Activated B cell treated with CpG ODN at 0.5 μM for 24 hours (primary cell): Measurements from ENCODE around the gene GTF2F2. TPM values are rescaled to one million over a fixed set of nuclear protein-coding genes. Genes with fewer than 3 reads are reported as not detected.

Source experiments
- ATAC-seq: fragments of 200-7000 bp; cut with Tn5 transposase; one replicate; pipeline ENCODE4 v1.10.0; 2021; ENCODE audit warnings: low read depth, mild to moderate bottlenecking, moderate library complexity
- CTCF ChIA-PET: fragments of 350-600 bp; sonication (Branson Sonifier 250); formaldehyde crosslinking; loops from one replicate; lab custom pipeline; 2021; ENCODE audit warnings: antibody characterized with exemption; lab: Charles Lee
- POLR2A ChIA-PET: fragments of 350-600 bp; sonication (Branson Sonifier 250); formaldehyde crosslinking; loops from one replicate; lab custom pipeline; 2021; ENCODE audit warnings: antibody characterized with exemption; lab: Charles Lee
- DNase-seq: peaks from one replicate; pipeline ENCODE4 v3.0.0; 2022
- H3K27ac Mint-ChIP-seq: one replicate; pipeline ENCODE4 v1.8.0; 2020; ENCODE audit warnings: mixed read lengths
- H3K27me3 Mint-ChIP-seq: one replicate; pipeline ENCODE4 v1.8.0; 2021; ENCODE audit warnings: mixed read lengths
- H3K36me3 Mint-ChIP-seq: one replicate; pipeline ENCODE4 v1.8.0; 2021; ENCODE audit warnings: low read depth, mixed read lengths
- H3K4me1 Mint-ChIP-seq: one replicate; pipeline ENCODE4 v1.8.0; 2021; ENCODE audit warnings: mixed read lengths
- H3K4me3 Mint-ChIP-seq: one replicate; pipeline ENCODE4 v1.8.0; 2020; ENCODE audit warnings: mild to moderate bottlenecking, mixed read lengths
- H3K9me3 Mint-ChIP-seq: one replicate; pipeline ENCODE4 v1.8.0; 2020; ENCODE audit warnings: mixed read lengths
- intact Hi-C: fragments of 100-400 bp; cut with micrococcal nuclease; formaldehyde crosslinking; loops from one replicate; pipeline ENCODE4 v1.15.1; 2024
- total RNA-seq: library from RNA; stranded (reverse); gene quantifications from 2 replicates; pipeline ENCODE4 v1.2.3, GENCODE V29; 2022
- TF ChIP-seq, protein P1 (sequence below): fragments of 200-600 bp; IDR thresholded peaks from one replicate; pipeline ENCODE4 v1.8.0; 2022; ENCODE audit warnings: antibody characterized with exemption, mild to moderate bottlenecking

Gene GTF2F2
- total RNA-seq, 1 donor from 2014 or later, result 19.8 TPM

DNA sequence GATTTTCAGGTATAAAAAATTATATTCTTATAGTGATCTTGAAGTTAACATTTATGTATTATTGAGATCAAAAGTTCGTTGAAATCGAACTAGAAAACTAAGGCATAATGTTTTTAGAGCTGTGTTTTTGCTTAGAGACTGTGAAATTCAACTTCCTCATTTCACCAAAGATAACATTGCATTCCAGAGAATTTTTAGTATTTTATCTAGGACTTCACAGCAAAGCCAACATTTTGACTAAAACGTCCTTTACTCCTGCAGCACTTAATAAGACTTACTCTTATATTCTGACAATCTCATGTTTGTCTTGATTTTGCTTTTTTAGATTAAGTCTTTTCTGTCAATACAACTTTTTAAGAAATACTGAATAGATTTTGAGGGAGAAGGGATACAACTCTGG lies 75.8 kb downstream of the GTF2F2 start:
- H3K4me3 Mint-ChIP-seq, result no peak overlapping the region
- H3K4me1 Mint-ChIP-seq, result peaks cover 21% of the 10 kb centered on the region
- CTCF ChIA-PET, result no interaction called here
- DNase-seq, result no peak
- no peaks in the 10 kb centered on the region for H3K9me3 Mint-ChIP-seq
- POLR2A ChIA-PET, result no interaction called here
- H3K27me3 Mint-ChIP-seq, result no peaks in the 10 kb centered on the region
- no peak for ATAC-seq
- H3K27ac Mint-ChIP-seq, result no peak overlapping the region
- H3K36me3 Mint-ChIP-seq, result peaks cover 22% of the 10 kb centered on the region
- intact Hi-C loops, result no loop called here
- TF ChIP-seq, protein P1, sequence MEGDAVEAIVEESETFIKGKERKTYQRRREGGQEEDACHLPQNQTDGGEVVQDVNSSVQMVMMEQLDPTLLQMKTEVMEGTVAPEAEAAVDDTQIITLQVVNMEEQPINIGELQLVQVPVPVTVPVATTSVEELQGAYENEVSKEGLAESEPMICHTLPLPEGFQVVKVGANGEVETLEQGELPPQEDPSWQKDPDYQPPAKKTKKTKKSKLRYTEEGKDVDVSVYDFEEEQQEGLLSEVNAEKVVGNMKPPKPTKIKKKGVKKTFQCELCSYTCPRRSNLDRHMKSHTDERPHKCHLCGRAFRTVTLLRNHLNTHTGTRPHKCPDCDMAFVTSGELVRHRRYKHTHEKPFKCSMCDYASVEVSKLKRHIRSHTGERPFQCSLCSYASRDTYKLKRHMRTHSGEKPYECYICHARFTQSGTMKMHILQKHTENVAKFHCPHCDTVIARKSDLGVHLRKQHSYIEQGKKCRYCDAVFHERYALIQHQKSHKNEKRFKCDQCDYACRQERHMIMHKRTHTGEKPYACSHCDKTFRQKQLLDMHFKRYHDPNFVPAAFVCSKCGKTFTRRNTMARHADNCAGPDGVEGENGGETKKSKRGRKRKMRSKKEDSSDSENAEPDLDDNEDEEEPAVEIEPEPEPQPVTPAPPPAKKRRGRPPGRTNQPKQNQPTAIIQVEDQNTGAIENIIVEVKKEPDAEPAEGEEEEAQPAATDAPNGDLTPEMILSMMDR, result no peak

GRCh38 chr13:45196622-45197021 lies 76.3 kb downstream of the GTF2F2 start:
- Mint-ChIP-seq H3K27me3 (no peaks in the 10 kb centered on the region), H3K4me3 (no peak overlapping the region), H3K27ac (peak overlapping the region; percentile 15), H3K36me3 (peaks cover 24% of the 10 kb centered on the region), H3K9me3 (no peaks in the 10 kb centered on the region), H3K4me1 (peaks cover 21% of the 10 kb centered on the region)
- TF ChIP-seq, protein P1, result no peak
- ChIA-PET POLR2A (no interaction called here), CTCF (no interaction called here)
- intact Hi-C loops, result no loop called here
- DNase-seq (no peak), ATAC-seq (no peak)

DNA sequence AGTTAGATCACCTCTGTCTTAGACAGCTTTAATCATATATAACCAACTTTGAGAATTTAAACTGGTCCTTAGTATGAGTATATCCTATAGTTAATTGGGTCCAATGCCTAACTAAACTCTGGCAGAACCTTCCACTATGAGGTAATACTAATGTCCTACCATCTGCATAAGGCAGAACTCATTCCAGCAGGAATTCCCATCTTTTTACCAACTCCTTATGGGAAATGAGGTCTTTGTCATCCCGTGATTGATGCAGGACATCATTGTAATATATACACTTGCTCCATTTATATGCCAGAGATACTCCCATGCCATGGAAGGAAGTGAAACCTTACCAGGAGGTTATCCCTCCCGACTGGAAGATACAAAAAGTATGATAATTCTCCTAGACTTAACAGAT lies 77.7 kb downstream of the GTF2F2 start:
- H3K4me1 Mint-ChIP-seq, result peaks cover 21% of the 10 kb centered on the region
- ChIA-PET POLR2A (no interaction called here), CTCF (no interaction called here)

DNA sequence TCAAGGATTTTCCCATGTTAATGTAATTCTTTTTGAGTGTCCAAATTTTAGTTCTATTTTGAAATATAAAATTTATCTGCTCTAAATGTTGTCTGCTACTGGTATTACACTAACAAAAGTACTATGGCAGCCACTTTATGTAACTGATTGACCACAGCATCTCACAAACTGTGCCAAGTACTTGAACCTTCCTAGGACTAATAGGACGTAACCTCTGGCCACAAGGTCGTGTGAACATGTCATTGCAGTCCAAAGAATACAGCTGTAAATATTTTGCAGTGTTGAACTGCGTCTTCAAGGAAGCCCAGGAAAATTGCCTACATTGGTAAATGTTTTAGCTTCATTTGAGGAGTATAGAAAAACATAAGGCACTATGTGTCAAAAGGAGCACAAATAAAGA lies 78.6 kb downstream of the GTF2F2 start:
- H3K27ac Mint-ChIP-seq, result no peak overlapping the region
- H3K27me3 Mint-ChIP-seq, result no peaks in the 10 kb centered on the region
- peaks cover 33% of the 10 kb centered on the region for H3K36me3 Mint-ChIP-seq
- H3K9me3 Mint-ChIP-seq, result no peaks in the 10 kb centered on the region
- no peak for ATAC-seq
- no peak for DNase-seq
- POLR2A ChIA-PET, result no interaction called here
- no peak overlapping the region for H3K4me3 Mint-ChIP-seq
- intact Hi-C loops, result no loop called here
- TF ChIP-seq, protein P1, result no peak
- CTCF ChIA-PET, result no interaction called here
- H3K4me1 Mint-ChIP-seq, result peaks cover 21% of the 10 kb centered on the region

More for the DNA sequence above, 77.7 kb downstream of the GTF2F2 start:
- ATAC-seq (no peak), DNase-seq (no peak)
- TF ChIP-seq, protein P1, result no peak
- H3K27me3 Mint-ChIP-seq, result no peaks in the 10 kb centered on the region
- H3K9me3 Mint-ChIP-seq, result no peaks in the 10 kb centered on the region
- no peak overlapping the region for H3K27ac Mint-ChIP-seq
- no peak overlapping the region for H3K4me3 Mint-ChIP-seq
- peaks cover 33% of the 10 kb centered on the region for H3K36me3 Mint-ChIP-seq
- intact Hi-C loops, result no loop called here

DNA sequence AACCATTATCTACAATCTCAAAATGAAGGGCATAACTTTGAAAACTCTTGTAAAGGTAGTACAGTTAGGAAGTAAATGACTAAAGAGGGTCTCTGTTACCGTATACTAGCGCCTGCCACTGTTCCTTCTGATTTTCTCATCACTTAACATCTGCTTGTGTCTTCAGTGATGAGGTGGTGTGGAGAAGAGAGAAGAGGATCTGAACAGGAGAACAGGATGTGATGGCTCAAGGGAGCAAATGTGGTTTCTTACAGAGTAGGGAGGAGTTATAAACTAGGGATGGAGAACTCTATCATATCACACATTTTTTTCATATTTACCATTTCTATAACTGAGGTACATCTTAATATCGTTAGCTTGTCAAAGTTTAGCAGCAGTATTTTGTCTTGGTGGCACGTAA lies 79.4 kb downstream of the GTF2F2 start:
- intact Hi-C loops, result no loop called here
- POLR2A ChIA-PET, result no interaction called here
- DNase-seq (no peak), ATAC-seq (no peak)
- CTCF ChIA-PET, result no interaction called here
- Mint-ChIP-seq H3K36me3 (peaks cover 30% of the 10 kb centered on the region), H3K27me3 (no peaks in the 10 kb centered on the region), H3K4me1 (peaks cover 21% of the 10 kb centered on the region), H3K4me3 (no peak overlapping the region), H3K9me3 (no peaks in the 10 kb centered on the region), H3K27ac (no peak overlapping the region)
- TF ChIP-seq, protein P1, result no peak
